A549 (cell line): ENCODE results near the gene NHERF1. TPM values are rescaled to one million over a fixed set of nuclear protein-coding genes. Genes with fewer than 3 reads are reported as not detected.

Experiments used
- ATAC-seq, 2 experiments: fragments of 200-7000 bp in 1 of 2; fragments of >200 bp in 1 of 2; cut with Nextera tagmentation in 1 of 2; cut with Tn5 transposase in 1 of 2; 3 replicates each; pipeline versions ENCODE4 v1.8.0 to v1.9.1; 2018 to 2020; ENCODE audit warnings: mild to moderate bottlenecking in 1 of 2, moderate library complexity in 1 of 2
- CTCF ChIA-PET: fragments of 300-600 bp; sonication (Branson Sonifier 250); formaldehyde crosslinking; extraction: SDS; loops from one replicate; lab custom pipeline; 2021; ENCODE audit warnings: antibody characterized with exemption, inconsistent platforms; lab: Yijun Ruan, JAX
- POLR2A ChIA-PET: fragments of 350-600 bp; formaldehyde crosslinking; extraction: SDS; loops from one replicate; lab custom pipeline; 2021; ENCODE audit warnings: antibody characterized with exemption, inconsistent platforms; lab: Yijun Ruan, JAX
- DNase-seq, 2 experiments: peaks; one replicate each; pipeline versions ENCODE4 v3.0.0 to v3.0.0-alpha.2; 2011 to 2016; ENCODE audit warnings: low read depth in 1 of 2, low spot score in 1 of 2
- FAIRE-seq: peaks from 2 replicates; lab custom pipeline; 2011; peaks lifted over from hg19 to GRCh38; lab: Jason Lieb, UNC
- H3K27ac ChIP-seq, 2 experiments: fragments of >200 bp; sonication (Bioruptor Twin); formaldehyde crosslinking; 3 replicates each; pipeline ENCODE4 v1.5.1; 2016 to 2017
- H3K4me1 ChIP-seq: fragments of >200 bp; sonication (Bioruptor Twin); formaldehyde crosslinking; 3 replicates; pipeline ENCODE4 v1.6.1; 2016
- H3K4me2 ChIP-seq: fragments of >200 bp; sonication (Bioruptor Twin); formaldehyde crosslinking; 3 replicates; pipeline ENCODE4 v1.6.1; 2016
- H3K4me3 ChIP-seq: fragments of >200 bp; sonication (Bioruptor Twin); formaldehyde crosslinking; 3 replicates; pipeline ENCODE4 v1.5.1; 2016
- H3K9me3 ChIP-seq: fragments of >200 bp; sonication (Bioruptor Twin); formaldehyde crosslinking; 3 replicates; pipeline ENCODE4 v1.6.1; 2016
- CBX8 ChIP-seq: fragments of 200-600 bp; sonication (generic); IDR thresholded peaks from 2 replicates; pipeline ENCODE4 v1.6.1; 2016
- E2F6 ChIP-seq: IDR thresholded peaks from 2 replicates; pipeline ENCODE4 v1.6.1; 2012; ENCODE audit warnings: low read depth, borderline replicate concordance
- FOSL2 ChIP-seq, 2 experiments: fragments of 450-650 bp in 1 of 2; fragments of >200 bp in 1 of 2; sonication (Bioruptor Twin) in 1 of 2; formaldehyde crosslinking; IDR thresholded peaks; 2 replicates each; pipeline versions ENCODE4 v1.5.0 to v1.6.1; 2016 to 2020; ENCODE audit warnings: mild to moderate bottlenecking in 1 of 2, moderate library complexity in 1 of 2
- GATA3 ChIP-seq: IDR thresholded peaks from 2 replicates; pipeline ENCODE4 v1.6.1; 2012; ENCODE audit warnings: borderline replicate concordance
- HES2 ChIP-seq: fragments of >200 bp; sonication (Bioruptor Twin); formaldehyde crosslinking; IDR thresholded peaks from 2 replicates; pipeline ENCODE4 v1.6.1; 2016
- HEYL ChIP-seq: fragments of 250-450 bp; sonication (Bioruptor Pico); IDR thresholded peaks from 2 replicates; pipeline ENCODE4 v1.8.0; 2021; ENCODE audit warnings: mild to moderate bottlenecking, moderate library complexity
- HOXA7 ChIP-seq: fragments of 250-450 bp; sonication (Bioruptor Pico); IDR thresholded peaks from 2 replicates; pipeline ENCODE4 v1.5.0; 2020; ENCODE audit warnings: mild to moderate bottlenecking, moderate library complexity
- HOXB5 ChIP-seq: fragments of 250-450 bp; sonication (Bioruptor Pico); IDR thresholded peaks from 2 replicates; pipeline ENCODE4 v1.5.0; 2020; ENCODE audit warnings: mild to moderate bottlenecking, moderate library complexity
- KDM1A ChIP-seq: fragments of 200-600 bp; sonication (generic); IDR thresholded peaks from 2 replicates; pipeline ENCODE4 v1.6.1; 2016; ENCODE audit warnings: low read depth, mild to moderate bottlenecking
- MAZ ChIP-seq: fragments of 150-350 bp; IDR thresholded peaks from 2 replicates; pipeline ENCODE4 v1.6.1; 2014; ENCODE audit warnings: antibody characterized with exemption, low read depth, low read length, borderline replicate concordance
- PBX3 ChIP-seq: IDR thresholded peaks from 2 replicates; pipeline ENCODE4 v1.6.1; 2012
- REST ChIP-seq: fragments of 200-600 bp; sonication (generic); IDR thresholded peaks from 2 replicates; pipeline ENCODE4 v1.6.1; 2016; ENCODE audit warnings: antibody characterized with exemption, mild to moderate bottlenecking, moderate library complexity
- RNF2 ChIP-seq: fragments of 200-600 bp; sonication (generic); IDR thresholded peaks from 2 replicates; pipeline ENCODE4 v1.6.1; 2016; ENCODE audit warnings: low read depth, mild to moderate bottlenecking, antibody characterized with exemption, moderate library complexity, borderline replicate concordance
- TP53 ChIP-seq: fragments of 250-450 bp; sonication (Bioruptor Pico); IDR thresholded peaks from 2 replicates; pipeline ENCODE4 v1.5.0; 2021; ENCODE audit warnings: mild to moderate bottlenecking, moderate library complexity
- USF2 ChIP-seq: fragments of 450-650 bp; IDR thresholded peaks from 2 replicates; pipeline ENCODE4 v1.6.1; 2014; ENCODE audit warnings: antibody characterized with exemption
- ZFP36 ChIP-seq: fragments of 450-650 bp; IDR thresholded peaks from 2 replicates; pipeline ENCODE4 v1.6.1; 2014; ENCODE audit warnings: borderline replicate concordance; ENCODE audit not compliant: partially characterized antibody
- ZSCAN20 ChIP-seq: fragments of 250-450 bp; sonication (Bioruptor Pico); IDR thresholded peaks from 2 replicates; pipeline ENCODE4 v1.8.0; 2022; ENCODE audit warnings: mild to moderate bottlenecking, moderate library complexity
- WGBS: methylation state at CpG from one replicate; pipeline ENCODE4 v1.1.6; 2017; ENCODE audit errors: missing lambda C conversion rate; 5-methylcytosine and 5-hydroxymethylcytosine counted together
- polyA plus RNA-seq, 4 experiments: library from polyadenylated mRNA; depleted of rRNA in 3 of 4; stranded (reverse); fragments of >200 nt; fragmentation: RNase III in 1 of 4; extraction: RNeasy Plus Mini Kit Qiagen cat#74134 plus additional on column Dnase treatment in 1 of 4; gene quantifications; 2 replicates in 3 of 4; 3 replicates in 1 of 4; pipeline ENCODE4 v1.2.3, GENCODE V29; 2011 to 2017
- TF ChIP-seq, protein P1 (sequence below): fragments of >200 bp; sonication (Bioruptor Twin); formaldehyde crosslinking; IDR thresholded peaks from 3 replicates; pipeline ENCODE4 v1.6.1; 2016

The NHERF1 gene
- polyA plus RNA-seq, 2 of the 4 experiments (the other 2 are of a cell fraction), result 41.5 to 51.5 TPM

- no peak for TF ChIP-seq REST
- no peak for TF ChIP-seq MAZ
- TF ChIP-seq PBX3, result no peak
- no peak for TF ChIP-seq KDM1A
- no peak for TF ChIP-seq FOSL2 (IDR thresholded peaks at IDR 0.05)
- TF ChIP-seq FOSL2 (CRISPR knock-in tag; IDR thresholded peaks at IDR 0.05), result no peak
- no peak for TF ChIP-seq GATA3
- TF ChIP-seq, all 56 proteins: peak for 0
Observed at GRCh38 chr17:74723891-74724290, 24.5 kb upstream of the NHERF1 start (continued).

DNA sequence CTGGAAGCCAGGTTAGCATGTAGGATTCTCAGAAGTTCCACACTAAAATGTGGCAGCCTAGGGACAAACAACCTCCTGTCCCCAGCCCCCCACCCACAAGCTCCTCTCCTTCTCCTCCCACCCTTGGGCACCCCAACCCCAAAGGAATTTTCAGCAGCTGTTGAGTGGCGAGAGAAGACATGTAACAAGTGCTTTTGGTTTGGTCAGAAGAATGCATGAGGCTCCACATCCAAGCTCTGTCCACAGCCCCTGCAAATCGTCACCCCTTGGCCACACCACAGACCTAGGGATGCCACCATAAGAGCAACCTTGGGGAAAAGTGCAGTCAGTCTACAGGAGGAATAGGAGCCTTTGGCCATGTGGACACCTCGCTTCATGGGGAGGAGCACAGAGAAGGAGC lies 23.3 kb upstream of the NHERF1 start:
- H3K27ac ChIP-seq, result no peak overlapping the region
- H3K9me3 ChIP-seq, result peaks cover 7% of the 10 kb centered on the region
- CTCF ChIA-PET, result interaction anchor here (0.6 to 5.5 kb wide), 6 partner anchors 10 to 279 kb away, joined by 3 to 48 read pairs (median 8); partner anchors contain the start of genes CD300H and RAB37
- DNase-seq, result no peak
- WGBS, result 26% methylated on average over 3 of the region's 3 CpGs
- no peak overlapping the region for H3K4me2 ChIP-seq
- ATAC-seq, result no peak
- H3K4me3 ChIP-seq, result no peak overlapping the region
- no peak for FAIRE-seq
- H3K4me1 ChIP-seq, result no peaks in the 10 kb centered on the region
- TF ChIP-seq ZFP36, result no peak
- TF ChIP-seq E2F6, result no peak
- TF ChIP-seq REST, result no peak
- TF ChIP-seq USF2, result no peak
- TF ChIP-seq KDM1A, result no peak
- TF ChIP-seq, all 56 proteins: peak for 0
- POLR2A ChIA-PET, result no interaction called here

- H3K9me3 ChIP-seq, result peaks cover 7% of the 10 kb centered on the region
- H3K4me3 ChIP-seq, result no peak overlapping the region
- POLR2A ChIA-PET, result no interaction called here
- 47% methylated on average over 3 of the region's 3 CpGs for WGBS
- H3K4me1 ChIP-seq, result no peaks in the 10 kb centered on the region
- CTCF ChIA-PET, result no interaction called here
- FAIRE-seq (peak; percentile 36), ATAC-seq (no peak), DNase-seq (no peak)
- no peak overlapping the region for H3K27ac ChIP-seq
- no peak overlapping the region for H3K4me2 ChIP-seq
- TF ChIP-seq KDM1A, result no peak
- no peak for TF ChIP-seq HOXB5 (CRISPR knock-in tag)
- no peak for TF ChIP-seq TP53 (CRISPR knock-in tag)
- TF ChIP-seq HES2, result no peak
- TF ChIP-seq RNF2, result no peak
- TF ChIP-seq, protein P1, sequence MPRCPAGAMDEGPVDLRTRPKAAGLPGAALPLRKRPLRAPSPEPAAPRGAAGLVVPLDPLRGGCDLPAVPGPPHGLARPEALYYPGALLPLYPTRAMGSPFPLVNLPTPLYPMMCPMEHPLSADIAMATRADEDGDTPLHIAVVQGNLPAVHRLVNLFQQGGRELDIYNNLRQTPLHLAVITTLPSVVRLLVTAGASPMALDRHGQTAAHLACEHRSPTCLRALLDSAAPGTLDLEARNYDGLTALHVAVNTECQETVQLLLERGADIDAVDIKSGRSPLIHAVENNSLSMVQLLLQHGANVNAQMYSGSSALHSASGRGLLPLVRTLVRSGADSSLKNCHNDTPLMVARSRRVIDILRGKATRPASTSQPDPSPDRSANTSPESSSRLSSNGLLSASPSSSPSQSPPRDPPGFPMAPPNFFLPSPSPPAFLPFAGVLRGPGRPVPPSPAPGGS, result no peak
- no peak for TF ChIP-seq GATA3
- no peak for TF ChIP-seq HOXA7 (CRISPR knock-in tag)
- TF ChIP-seq CBX8, result no peak
- no peak for TF ChIP-seq HEYL
- TF ChIP-seq ZSCAN20 (CRISPR knock-in tag), result no peak
Observed at GRCh38 chr17:74728033-74728701, 20.3 kb upstream of the NHERF1 start.
